PC-9 (cell line): ENCODE measurements around the gene SCGB2B2. TPM values are rescaled to one million over a fixed set of nuclear protein-coding genes. Genes with fewer than 3 reads are reported as not detected.

Source experiments
- BruUV-seq: library from RNA; stranded (reverse); fragments of 400-500 nt; replicated peaks from 2 replicates; lab custom pipeline; 2021; lab: Mats Ljungman, UMichigan
- CTCF ChIA-PET: fragments of 300-600 bp; sonication (Branson Sonifier 250); formaldehyde crosslinking; loops from one replicate; lab custom pipeline; 2022; ENCODE audit warnings: antibody characterized with exemption; lab: Charles Lee
- POLR2A ChIA-PET: fragments of 300-600 bp; sonication (Branson Sonifier 250); formaldehyde crosslinking; loops from one replicate; lab custom pipeline; 2022; ENCODE audit warnings: antibody characterized with exemption; ENCODE audit not compliant: unreplicated experiment; lab: Charles Lee
- DNase-seq, 2 experiments: peaks; one replicate each; pipeline versions ENCODE4 v3.0.0 to v3.0.0-alpha.2; 2015 to 2022; ENCODE audit warnings: mixed read lengths in 1 of 2
- H2AFZ ChIP-seq: fragments of 200-600 bp; sonication (generic); 2 replicates; pipeline ENCODE4 v1.8.1; 2017; ENCODE audit warnings: antibody characterized with exemption
- H3F3A ChIP-seq: fragments of 200-600 bp; sonication (generic); 2 replicates; pipeline ENCODE4 v1.8.1; 2017; ENCODE audit warnings: antibody characterized with exemption, mild to moderate bottlenecking, low read depth; ENCODE audit not compliant: insufficient read depth
- H3K27ac ChIP-seq: fragments of 200-600 bp; sonication (generic); 2 replicates; pipeline ENCODE4 v1.6.1; 2016; ENCODE audit warnings: mixed run types
- H3K27me3 ChIP-seq: fragments of 200-600 bp; sonication (generic); 2 replicates; pipeline ENCODE4 v1.6.1; 2016; ENCODE audit warnings: low read depth, mixed run types; ENCODE audit not compliant: insufficient read depth
- H3K36me3 ChIP-seq: fragments of 200-600 bp; sonication (generic); 2 replicates; pipeline ENCODE4 v1.6.1; 2016; ENCODE audit warnings: low read depth, mixed run types
- H3K4me1 ChIP-seq: fragments of 200-600 bp; sonication (generic); replicated peaks from 2 replicates; pipeline ENCODE4 v1.6.1; 2016; ENCODE audit warnings: mixed run types; ENCODE audit not compliant: insufficient read depth
- H3K4me2 ChIP-seq: fragments of 200-600 bp; sonication (generic); 2 replicates; pipeline ENCODE4 v1.6.1; 2017; ENCODE audit warnings: mixed run types
- H3K4me3 ChIP-seq: fragments of 200-600 bp; sonication (generic); 2 replicates; pipeline ENCODE4 v1.6.1; 2016; ENCODE audit warnings: mixed run types
- H3K79me2 ChIP-seq: fragments of 200-600 bp; sonication (generic); 2 replicates; pipeline ENCODE4 v1.6.1; 2017; ENCODE audit warnings: low read depth, mixed run types
- H3K9me2 ChIP-seq: fragments of 200-600 bp; sonication (generic); 2 replicates; pipeline ENCODE4 v1.8.1; 2017; ENCODE audit warnings: mild to moderate bottlenecking; ENCODE audit not compliant: insufficient read depth
- H3K9me3 ChIP-seq: fragments of 200-600 bp; sonication (generic); 2 replicates; pipeline ENCODE4 v1.8.1; 2016; ENCODE audit warnings: low read depth; ENCODE audit not compliant: insufficient read depth
- H4K20me1 ChIP-seq: fragments of 200-600 bp; sonication (generic); 2 replicates; pipeline ENCODE4 v1.8.1; 2017; ENCODE audit not compliant: insufficient read depth
- EZH2 ChIP-seq: fragments of 200-600 bp; sonication (generic); IDR thresholded peaks from 2 replicates; pipeline ENCODE4 v1.8.0; 2017; ENCODE audit warnings: antibody characterized with exemption, low read depth
- intact Hi-C: fragments of 100-400 bp; cut with micrococcal nuclease; formaldehyde crosslinking; loops from one replicate; pipeline ENCODE4 v1.10.0; 2022; ENCODE audit not compliant: unreplicated experiment
- total RNA-seq: library from RNA; stranded (reverse); gene quantifications from 2 replicates; pipeline ENCODE4 v1.2.3, GENCODE V29; 2021
- TF ChIP-seq, protein P1 (sequence below): fragments of 200-600 bp; sonication (generic); conservative IDR thresholded peaks from 2 replicates; pipeline ENCODE4 v1.6.1; 2017; ENCODE audit warnings: mixed run types, antibody characterized with exemption, mild to moderate bottlenecking, moderate library complexity

SCGB2B2 gene
- total RNA-seq, 1 experiment from 2014 or later, result 1.4 TPM

GRCh38 chr19:34681478-34681877 lies 4.5 kb upstream of the SCGB2B2 start:
- H3K27ac ChIP-seq, result no peak overlapping the region
- H3K27me3 ChIP-seq, result no peaks in the 10 kb centered on the region
- H3K9me2 ChIP-seq, result no peaks in the 10 kb centered on the region
- CTCF ChIA-PET, result no interaction called here
- no peak overlapping the region for H3K4me3 ChIP-seq
- DNase-seq, result no peak
- TF ChIP-seq, protein P1, sequence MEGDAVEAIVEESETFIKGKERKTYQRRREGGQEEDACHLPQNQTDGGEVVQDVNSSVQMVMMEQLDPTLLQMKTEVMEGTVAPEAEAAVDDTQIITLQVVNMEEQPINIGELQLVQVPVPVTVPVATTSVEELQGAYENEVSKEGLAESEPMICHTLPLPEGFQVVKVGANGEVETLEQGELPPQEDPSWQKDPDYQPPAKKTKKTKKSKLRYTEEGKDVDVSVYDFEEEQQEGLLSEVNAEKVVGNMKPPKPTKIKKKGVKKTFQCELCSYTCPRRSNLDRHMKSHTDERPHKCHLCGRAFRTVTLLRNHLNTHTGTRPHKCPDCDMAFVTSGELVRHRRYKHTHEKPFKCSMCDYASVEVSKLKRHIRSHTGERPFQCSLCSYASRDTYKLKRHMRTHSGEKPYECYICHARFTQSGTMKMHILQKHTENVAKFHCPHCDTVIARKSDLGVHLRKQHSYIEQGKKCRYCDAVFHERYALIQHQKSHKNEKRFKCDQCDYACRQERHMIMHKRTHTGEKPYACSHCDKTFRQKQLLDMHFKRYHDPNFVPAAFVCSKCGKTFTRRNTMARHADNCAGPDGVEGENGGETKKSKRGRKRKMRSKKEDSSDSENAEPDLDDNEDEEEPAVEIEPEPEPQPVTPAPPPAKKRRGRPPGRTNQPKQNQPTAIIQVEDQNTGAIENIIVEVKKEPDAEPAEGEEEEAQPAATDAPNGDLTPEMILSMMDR, result no peak
- no peak for TF ChIP-seq EZH2
- POLR2A ChIA-PET, result no interaction called here
- H3K79me2 ChIP-seq, result no peaks in the 10 kb centered on the region; the same call in 1 of the 2 replicates
- peaks cover 62% of the 10 kb centered on the region for H3K36me3 ChIP-seq
- peaks cover 16% of the 10 kb centered on the region for H3F3A ChIP-seq
- H3K4me2 ChIP-seq, result no peak overlapping the region
- H4K20me1 ChIP-seq, result no peaks in the 10 kb centered on the region
- no peak overlapping the region for H2AFZ ChIP-seq
- intact Hi-C loops, result no loop called here
- H3K9me3 ChIP-seq, result peaks cover 66% of the 10 kb centered on the region
- H3K4me1 ChIP-seq, result peaks cover 10% of the 10 kb centered on the region
- BruUV-seq, result no TSS peak

DNA sequence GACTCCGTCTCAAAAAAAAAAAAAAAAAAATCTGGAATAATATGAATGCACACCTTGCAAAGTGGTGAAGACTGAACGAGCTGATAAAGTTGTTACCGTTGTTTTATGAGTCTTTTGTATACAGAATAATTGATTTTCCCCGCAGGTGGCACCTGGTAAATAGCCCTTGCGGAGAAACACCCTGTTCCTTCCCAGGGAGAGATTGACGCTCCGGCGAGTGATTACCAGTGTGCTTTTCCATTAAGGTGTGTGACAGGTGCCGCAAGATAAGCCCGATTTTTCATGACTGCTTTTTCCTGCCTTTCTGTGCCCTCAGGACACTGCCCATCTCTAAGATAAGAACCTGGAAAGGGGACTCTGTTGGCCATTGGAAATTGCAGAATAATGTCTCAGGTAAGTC lies 1.5 kb upstream of the SCGB2B2 start:
- TF ChIP-seq, protein P1, result no peak
- TF ChIP-seq EZH2, result no peak
- H3K4me2 ChIP-seq, result peak overlapping the region; percentile 99
- BruUV-seq, result no TSS peak
- intact Hi-C loops, result no loop called here
- no peaks in the 10 kb centered on the region for H3K9me2 ChIP-seq
- H3K27ac ChIP-seq, result peak overlapping the region; percentile 80; the same call in 1 of the 2 replicates
- H3K9me3 ChIP-seq, result peaks cover 47% of the 10 kb centered on the region
- ChIA-PET CTCF (no interaction called here), POLR2A (no interaction called here)
- H4K20me1 ChIP-seq, result no peaks in the 10 kb centered on the region
- H3K4me3 ChIP-seq, result peak overlapping the region; percentile 93
- H3K79me2 ChIP-seq, result no peaks in the 10 kb centered on the region; the same call in 1 of the 2 replicates
- no peaks in the 10 kb centered on the region for H3K27me3 ChIP-seq
- peaks cover 50% of the 10 kb centered on the region for H3K36me3 ChIP-seq
- H2AFZ ChIP-seq, result peak overlapping the region; percentile 99; the same call in 1 of the 2 replicates
- no peak for DNase-seq
- H3K4me1 ChIP-seq, result peaks cover 16% of the 10 kb centered on the region
- H3F3A ChIP-seq, result peaks cover 14% of the 10 kb centered on the region

- no peaks in the 10 kb centered on the region for H4K20me1 ChIP-seq
- no peaks in the 10 kb centered on the region for H3K9me2 ChIP-seq
- peak overlapping the region; percentile 80 for H3K27ac ChIP-seq
- peaks cover 46% of the 10 kb centered on the region for H3K36me3 ChIP-seq
- ChIA-PET CTCF (no interaction called here), POLR2A (interaction anchor here (0.6 kb wide), 2 partner anchors 58 to 1844 kb away, joined by 3 read pairs; no protein-coding TSS in a partner anchor)
- peak overlapping the region; percentile 99 for H2AFZ ChIP-seq
- H3K4me2 ChIP-seq, result peak overlapping the region; percentile 99
- TF ChIP-seq, protein P1, result no peak
- no peak for TF ChIP-seq EZH2
- peaks cover 12% of the 10 kb centered on the region for H3F3A ChIP-seq
- TSS peak; percentile 42 for BruUV-seq
- H3K4me1 ChIP-seq, result peaks cover 16% of the 10 kb centered on the region
- H3K9me3 ChIP-seq, result peaks cover 45% of the 10 kb centered on the region
- peak overlapping the region; percentile 93 for H3K4me3 ChIP-seq
- intact Hi-C loops, result no loop called here
- DNase-seq, result no peak
- H3K79me2 ChIP-seq, result no peaks in the 10 kb centered on the region; the same call in 1 of the 2 replicates
- no peaks in the 10 kb centered on the region for H3K27me3 ChIP-seq
Observed at GRCh38 chr19:34678085-34678412, 1.1 kb upstream of the SCGB2B2 start.
